PFSK-1 (cell line): Measurements from ENCODE around the gene LAMC1.

Experiments used
- FOXP2 ChIP-seq: optimal IDR thresholded peaks from 2 replicates; pipeline ENCODE3; 2011; ENCODE audit warnings: borderline replicate concordance, control low read depth, inconsistent platforms; ENCODE audit not compliant: insufficient read depth; ENCODE audit errors: extremely low read length, extremely low read depth
- POLR2AphosphoS5 ChIP-seq: IDR thresholded peaks from 2 replicates; pipeline ENCODE4 v1.6.1; 2012; ENCODE audit warnings: low read depth, mild to moderate bottlenecking, control low read depth, low read length, moderate library complexity
- REST ChIP-seq, 2 experiments: IDR thresholded peaks; 2 replicates each; pipeline versions ENCODE4 v1.6.1 to v1.8.0; 2011 to 2012; ENCODE audit warnings: low read depth in 2 of 2, low read length in 2 of 2, control low read depth in 1 of 2, inconsistent platforms in 1 of 2, mild to moderate bottlenecking in 1 of 2, moderate library complexity in 1 of 2; ENCODE audit not compliant: insufficient read depth in 1 of 2
- SIN3A ChIP-seq: IDR thresholded peaks from 2 replicates; pipeline ENCODE4 v1.6.1; 2012; ENCODE audit warnings: mild to moderate bottlenecking, low read length, moderate library complexity, borderline replicate concordance; ENCODE audit not compliant: insufficient read depth
- TAF1 ChIP-seq: IDR thresholded peaks from 2 replicates; pipeline ENCODE4 v1.6.1; 2012; ENCODE audit warnings: low read length, control low read depth, borderline replicate concordance; ENCODE audit not compliant: insufficient read depth

LAMC1 gene

GRCh38 chr1:183092350-183092749 is 69.1 kb downstream of the LAMC1 start:
- TF ChIP-seq POLR2AphosphoS5 (no peak), FOXP2 (no peak), REST (IDR thresholded peaks at IDR 0.05; ENCODE audit: insufficient read depth in 1 of 2, low read depth in 2 of 2, low read length in 2 of 2) (no peak), SIN3A (no peak), TAF1 (no peak)

- no peak for TF ChIP-seq FOXP2
- no peak for TF ChIP-seq TAF1
- TF ChIP-seq POLR2AphosphoS5, result no peak
- TF ChIP-seq REST (IDR thresholded peaks at IDR 0.05; ENCODE audit: insufficient read depth in 1 of 2, low read depth in 2 of 2, low read length in 2 of 2), result no peak
Measured at GRCh38 chr1:183093066-183093668, 69.9 kb downstream of the LAMC1 start.

- TF ChIP-seq REST (IDR thresholded peaks at IDR 0.05; ENCODE audit: insufficient read depth in 1 of 2, low read depth in 2 of 2, low read length in 2 of 2), result no peak
- no peak for TF ChIP-seq SIN3A
- no peak for TF ChIP-seq TAF1
- no peak for TF ChIP-seq POLR2AphosphoS5
- no peak for TF ChIP-seq FOXP2
Measured at GRCh38 chr1:183093786-183094298, 70.6 kb downstream of the LAMC1 start.

GRCh38 chr1:183094351-183094750 is 71.1 kb downstream of the LAMC1 start:
- TF ChIP-seq POLR2AphosphoS5 (no peak), TAF1 (no peak), REST (IDR thresholded peaks at IDR 0.05; ENCODE audit: insufficient read depth in 1 of 2, low read depth in 2 of 2, low read length in 2 of 2) (no peak), FOXP2 (no peak), SIN3A (no peak)
